Parathyroid adenoma (tissue), 2 donors: ENCODE measurements around the gene TMEM33.

ENCODE experiments used
- H2AFZ ChIP-seq: fragments of 300-600 bp; sonication (generic); one replicate; pipeline ENCODE4 v1.7.0; 2017; ENCODE audit warnings: antibody characterized with exemption, mild to moderate bottlenecking
- H3K27ac ChIP-seq: fragments of 300-600 bp; sonication (generic); one replicate; pipeline ENCODE4 v1.7.0; 2017
- H3K27me3 ChIP-seq: fragments of 300-600 bp; sonication (generic); one replicate; pipeline ENCODE4 v1.7.0; 2017; ENCODE audit warnings: low read length; ENCODE audit not compliant: control insufficient read depth, insufficient read depth
- H3K36me3 ChIP-seq: fragments of 300-600 bp; sonication (generic); one replicate; pipeline ENCODE4 v1.7.0; 2017; ENCODE audit warnings: low read length; ENCODE audit not compliant: control insufficient read depth, insufficient read depth
- H3K4me1 ChIP-seq: fragments of 300-600 bp; sonication (generic); one replicate; pipeline ENCODE4 v1.7.0; 2017; ENCODE audit warnings: control low read depth
- H3K4me2 ChIP-seq: fragments of 300-600 bp; sonication (generic); one replicate; pipeline ENCODE4 v1.7.0; 2017; ENCODE audit warnings: low read length
- H3K4me3 ChIP-seq: fragments of 300-600 bp; sonication (generic); one replicate; pipeline ENCODE4 v1.7.0; 2017; ENCODE audit warnings: low read depth, low read length
- H3K79me2 ChIP-seq: fragments of 300-600 bp; sonication (generic); one replicate; pipeline ENCODE4 v1.7.0; 2017; ENCODE audit warnings: control low read depth
- H3K9ac ChIP-seq: fragments of 300-600 bp; sonication (generic); one replicate; pipeline ENCODE4 v1.7.0; 2017; ENCODE audit warnings: mild to moderate bottlenecking
- H3K9me3 ChIP-seq: fragments of 300-600 bp; sonication (generic); one replicate; pipeline ENCODE4 v1.7.0; 2017; ENCODE audit warnings: low read length; ENCODE audit not compliant: control insufficient read depth
- CTCF ChIP-seq: fragments of 300-600 bp; sonication (generic); IDR thresholded peaks from one replicate; pipeline ENCODE4 v1.7.0; 2017; ENCODE audit warnings: antibody characterized with exemption, mild to moderate bottlenecking
- donor health status: primary hyperparathyroidism.

TMEM33 gene

GRCh38 chr4:41944089-41944488 is 8.9 kb downstream of the TMEM33 start:
- H3K9me3 ChIP-seq, result no peaks in the 10 kb centered on the region
- H3K9ac ChIP-seq, result no peak overlapping the region
- no peak overlapping the region for H3K4me3 ChIP-seq
- H3K79me2 ChIP-seq, result no peaks in the 10 kb centered on the region
- H3K36me3 ChIP-seq, result no peaks in the 10 kb centered on the region
- H3K27ac ChIP-seq, result no peak overlapping the region
- H3K27me3 ChIP-seq, result no peaks in the 10 kb centered on the region
- no peak overlapping the region for H2AFZ ChIP-seq
- no peak for TF ChIP-seq CTCF
- H3K4me1 ChIP-seq, result no peaks in the 10 kb centered on the region
- H3K4me2 ChIP-seq, result no peak overlapping the region

GRCh38 chr4:41949531-41949930 is 14.3 kb downstream of the TMEM33 start:
- no peak overlapping the region for H3K4me2 ChIP-seq
- H3K4me3 ChIP-seq, result no peak overlapping the region
- H3K4me1 ChIP-seq, result no peaks in the 10 kb centered on the region
- H3K9ac ChIP-seq, result no peak overlapping the region
- no peaks in the 10 kb centered on the region for H3K79me2 ChIP-seq
- H2AFZ ChIP-seq, result no peak overlapping the region
- TF ChIP-seq CTCF, result no peak
- no peak overlapping the region for H3K27ac ChIP-seq
- no peaks in the 10 kb centered on the region for H3K36me3 ChIP-seq
- H3K27me3 ChIP-seq, result no peaks in the 10 kb centered on the region
- H3K9me3 ChIP-seq, result no peaks in the 10 kb centered on the region

GRCh38 chr4:41957634-41958033 is 22.4 kb downstream of the TMEM33 start:
- Histone ChIP-seq H3K36me3 (no peaks in the 10 kb centered on the region), H3K79me2 (no peaks in the 10 kb centered on the region), H2AFZ (no peak overlapping the region), H3K4me3 (no peak overlapping the region), H3K4me1 (no peaks in the 10 kb centered on the region), H3K9ac (no peak overlapping the region), H3K9me3 (no peaks in the 10 kb centered on the region), H3K27ac (no peak overlapping the region), H3K27me3 (no peaks in the 10 kb centered on the region), H3K4me2 (no peak overlapping the region)
- no peak for TF ChIP-seq CTCF

GRCh38 chr4:41963105-41963504 is 27.9 kb downstream of the TMEM33 start:
- no peaks in the 10 kb centered on the region for H3K27me3 ChIP-seq
- no peaks in the 10 kb centered on the region for H3K36me3 ChIP-seq
- TF ChIP-seq CTCF, result no peak
- no peaks in the 10 kb centered on the region for H3K4me1 ChIP-seq
- H3K4me2 ChIP-seq, result no peak overlapping the region
- H3K79me2 ChIP-seq, result no peaks in the 10 kb centered on the region
- no peaks in the 10 kb centered on the region for H3K9me3 ChIP-seq
- H3K9ac ChIP-seq, result no peak overlapping the region
- no peak overlapping the region for H3K4me3 ChIP-seq
- no peak overlapping the region for H3K27ac ChIP-seq
- no peak overlapping the region for H2AFZ ChIP-seq

GRCh38 chr4:41964401-41964800 is 29.2 kb downstream of the TMEM33 start:
- no peak overlapping the region for H3K27ac ChIP-seq
- H3K4me2 ChIP-seq, result no peak overlapping the region
- H2AFZ ChIP-seq, result no peak overlapping the region
- H3K4me1 ChIP-seq, result no peaks in the 10 kb centered on the region
- no peaks in the 10 kb centered on the region for H3K36me3 ChIP-seq
- no peaks in the 10 kb centered on the region for H3K27me3 ChIP-seq
- no peaks in the 10 kb centered on the region for H3K9me3 ChIP-seq
- no peaks in the 10 kb centered on the region for H3K79me2 ChIP-seq
- TF ChIP-seq CTCF, result no peak
- H3K4me3 ChIP-seq, result no peak overlapping the region
- no peak overlapping the region for H3K9ac ChIP-seq
